GM13976 (cell line): ENCODE results near the gene CYB5D1.
"Not testable (repeated sequence)": the region's sequence is repeated elsewhere in the genome, so short reads cannot be mapped to it uniquely, and the experiment has no call there.

Experiments
- DNase-seq: peaks from one replicate; pipeline ENCODE4 v3.0.0; 2012; ENCODE audit warnings: low spot score
- in situ Hi-C: fragments of 300-500 bp; cut with MboI; formaldehyde crosslinking; loops from one replicate; pipeline ENCODE4 v1.12.0; 2022; ENCODE audit warnings: low sequenced_read_pairs, mixed read lengths, inconsistent platforms; ENCODE audit not compliant: unreplicated experiment
- TF ChIP-seq, protein P1 (sequence below): IDR thresholded peaks from 2 replicates; pipeline ENCODE4 v1.5.1; 2012; ENCODE audit warnings: borderline replicate concordance, mild to moderate bottlenecking; ENCODE audit not compliant: insufficient read depth; ENCODE audit errors: extremely low read depth, missing control alignments, control extremely low read depth

The CYB5D1 gene, protein sequence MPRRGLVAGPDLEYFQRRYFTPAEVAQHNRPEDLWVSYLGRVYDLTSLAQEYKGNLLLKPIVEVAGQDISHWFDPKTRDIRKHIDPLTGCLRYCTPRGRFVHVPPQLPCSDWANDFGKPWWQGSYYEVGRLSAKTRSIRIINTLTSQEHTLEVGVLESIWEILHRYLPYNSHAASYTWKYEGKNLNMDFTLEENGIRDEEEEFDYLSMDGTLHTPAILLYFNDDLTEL

DNA sequence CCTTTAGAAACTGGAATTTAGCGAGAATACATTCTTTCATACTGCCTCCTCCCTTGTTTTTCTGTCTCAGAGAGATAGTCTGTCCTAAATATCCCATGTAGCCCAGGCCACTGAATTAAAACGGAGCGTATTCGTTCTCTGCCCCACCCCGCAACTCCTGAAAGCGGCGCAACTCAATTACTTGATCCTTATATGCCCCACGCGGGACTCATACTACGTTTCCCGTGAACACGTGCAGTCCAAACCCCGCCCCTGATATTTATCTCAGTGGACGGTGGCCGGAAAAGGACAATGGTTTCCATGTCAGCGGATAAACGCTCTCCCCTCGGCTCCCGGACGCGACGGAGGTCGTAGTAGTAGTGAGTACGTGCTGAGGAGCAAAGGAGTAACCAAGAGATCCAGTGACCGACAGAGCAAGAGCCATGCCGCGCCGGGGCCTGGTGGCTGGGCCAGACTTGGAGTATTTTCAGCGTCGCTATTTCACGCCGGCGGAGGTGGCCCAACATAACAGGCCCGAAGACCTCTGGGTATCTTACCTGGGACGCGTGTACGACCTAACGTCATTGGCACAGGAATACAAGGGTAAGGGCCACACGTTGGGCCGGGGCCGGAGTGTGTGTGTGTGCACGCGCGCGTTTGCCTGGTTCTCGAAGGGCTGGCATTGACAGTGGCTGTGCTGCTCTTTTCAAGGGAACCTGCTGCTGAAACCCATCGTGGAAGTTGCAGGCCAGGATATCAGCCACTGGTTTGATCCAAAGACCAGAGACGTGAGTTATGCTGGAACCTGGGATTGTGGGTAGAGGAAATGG lies at the start of gene CYB5D1:
CYB5D1 (plus strand) TSS at position 291 of the 809 bp plus-strand sequence; CDS start at position 423, 132 bp downstream.
- peak; percentile 83 for DNase-seq
- in situ Hi-C loops = no loop called here
- TF ChIP-seq, protein P1, sequence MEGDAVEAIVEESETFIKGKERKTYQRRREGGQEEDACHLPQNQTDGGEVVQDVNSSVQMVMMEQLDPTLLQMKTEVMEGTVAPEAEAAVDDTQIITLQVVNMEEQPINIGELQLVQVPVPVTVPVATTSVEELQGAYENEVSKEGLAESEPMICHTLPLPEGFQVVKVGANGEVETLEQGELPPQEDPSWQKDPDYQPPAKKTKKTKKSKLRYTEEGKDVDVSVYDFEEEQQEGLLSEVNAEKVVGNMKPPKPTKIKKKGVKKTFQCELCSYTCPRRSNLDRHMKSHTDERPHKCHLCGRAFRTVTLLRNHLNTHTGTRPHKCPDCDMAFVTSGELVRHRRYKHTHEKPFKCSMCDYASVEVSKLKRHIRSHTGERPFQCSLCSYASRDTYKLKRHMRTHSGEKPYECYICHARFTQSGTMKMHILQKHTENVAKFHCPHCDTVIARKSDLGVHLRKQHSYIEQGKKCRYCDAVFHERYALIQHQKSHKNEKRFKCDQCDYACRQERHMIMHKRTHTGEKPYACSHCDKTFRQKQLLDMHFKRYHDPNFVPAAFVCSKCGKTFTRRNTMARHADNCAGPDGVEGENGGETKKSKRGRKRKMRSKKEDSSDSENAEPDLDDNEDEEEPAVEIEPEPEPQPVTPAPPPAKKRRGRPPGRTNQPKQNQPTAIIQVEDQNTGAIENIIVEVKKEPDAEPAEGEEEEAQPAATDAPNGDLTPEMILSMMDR = no peak

DNA sequence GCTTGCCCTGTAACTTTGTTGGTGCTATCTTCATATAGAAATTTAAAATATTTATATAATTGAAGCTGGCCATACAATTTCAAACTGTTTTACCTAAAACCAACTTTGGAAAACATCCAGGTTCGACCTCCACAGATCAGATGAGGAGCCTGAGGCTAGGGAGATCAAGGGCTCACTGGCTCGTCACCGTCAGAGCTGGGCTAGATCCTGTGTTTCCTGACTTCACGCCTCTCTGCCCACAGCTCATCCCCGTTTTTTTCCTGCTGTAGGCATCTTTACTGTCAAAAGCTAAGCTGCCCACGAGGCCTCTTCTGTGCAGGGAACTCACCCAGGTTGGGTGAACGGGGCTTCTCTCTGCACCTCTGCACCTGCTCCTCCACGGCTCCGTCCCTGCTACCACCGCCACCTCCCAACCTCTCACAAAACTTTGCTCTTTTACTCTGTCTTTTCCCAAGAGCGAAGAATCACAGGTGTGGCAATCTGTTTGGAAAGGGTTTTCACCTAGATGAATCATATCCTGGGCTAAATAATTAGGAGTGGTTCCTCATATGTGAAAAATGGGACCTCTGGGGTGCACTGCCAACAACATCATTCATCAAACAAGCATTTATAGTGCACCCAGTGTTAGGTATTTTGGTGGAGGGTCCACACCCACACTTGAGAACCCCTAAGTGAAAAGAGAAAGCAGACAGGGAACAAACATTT lies 48.6 kb upstream of the CYB5D1 start:
- TF ChIP-seq, protein P1 = no peak
- DNase-seq = no peak
- in situ Hi-C loops = no loop called here

DNA sequence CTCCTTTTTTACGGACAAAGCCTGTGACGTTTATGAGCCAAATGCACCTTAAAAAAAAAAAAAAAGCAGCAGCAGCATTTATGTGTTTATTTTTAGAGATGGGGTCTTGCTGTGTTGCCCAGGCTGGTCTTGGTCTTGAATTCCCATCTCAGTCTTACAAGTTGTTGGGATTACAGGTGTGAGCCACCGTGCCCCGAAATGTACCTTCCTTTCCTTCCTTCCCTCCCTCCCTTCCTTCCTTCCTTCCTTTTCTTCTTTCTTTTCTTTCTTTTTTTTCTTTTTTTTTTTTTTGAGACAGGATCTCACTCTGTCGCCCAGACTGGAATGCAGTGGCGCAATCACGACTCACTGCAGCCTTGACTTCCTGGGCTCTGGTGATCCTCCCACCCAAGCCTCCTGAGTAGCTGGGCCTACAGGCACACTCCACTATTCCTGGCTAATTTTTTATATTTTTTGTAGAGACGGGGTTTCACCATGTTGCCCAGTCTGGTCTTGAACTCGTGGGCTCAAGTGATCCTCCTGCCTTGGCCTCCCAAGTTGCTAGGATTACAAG lies 47.9 kb upstream of the CYB5D1 start:
- DNase-seq, in situ Hi-C loops: not testable (repeated sequence)

DNA sequence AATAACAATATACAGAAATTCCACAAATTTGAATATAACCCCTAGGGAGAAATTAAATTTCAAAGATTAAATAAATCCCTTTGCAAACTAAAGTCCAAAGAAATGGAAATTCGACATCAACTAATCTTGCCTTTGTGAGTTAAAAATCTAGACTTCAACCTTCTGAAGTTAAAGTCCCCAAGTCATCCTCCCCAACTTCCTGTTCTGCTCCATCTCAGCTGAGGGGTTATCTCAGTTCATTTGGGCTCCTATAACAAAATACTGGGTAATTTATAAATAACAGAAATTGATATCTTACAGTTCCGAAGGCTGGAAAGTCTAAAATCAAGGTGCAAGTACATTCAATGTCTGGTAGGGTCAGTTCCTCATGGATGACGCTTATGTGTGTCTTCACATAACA lies 46.6 kb upstream of the CYB5D1 start:
- no peak for DNase-seq
- TF ChIP-seq, protein P1 = no peak
- in situ Hi-C loops = no loop called here

DNA sequence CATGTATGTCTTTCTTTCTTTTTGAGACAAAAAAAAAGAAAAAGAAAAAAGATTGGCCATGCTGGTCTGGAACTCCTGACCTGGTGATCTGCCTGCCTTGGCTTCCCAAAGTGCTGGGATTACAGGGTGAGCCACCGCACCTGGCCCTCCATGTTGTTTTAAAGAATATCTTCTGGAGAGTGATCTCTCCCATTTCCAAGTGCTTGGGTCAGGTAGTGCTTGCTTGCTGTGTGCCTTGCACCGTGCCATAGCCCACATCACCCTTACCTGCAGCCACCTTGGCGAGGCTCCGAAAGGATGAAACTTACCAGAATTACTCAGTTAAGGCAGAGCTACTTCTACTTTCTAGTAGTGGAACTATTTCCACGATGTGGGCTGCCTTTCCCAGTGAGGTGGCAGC lies 42.8 kb upstream of the CYB5D1 start:
- in situ Hi-C loops = no loop called here
- TF ChIP-seq, protein P1 = no peak
- DNase-seq = no peak

DNA sequence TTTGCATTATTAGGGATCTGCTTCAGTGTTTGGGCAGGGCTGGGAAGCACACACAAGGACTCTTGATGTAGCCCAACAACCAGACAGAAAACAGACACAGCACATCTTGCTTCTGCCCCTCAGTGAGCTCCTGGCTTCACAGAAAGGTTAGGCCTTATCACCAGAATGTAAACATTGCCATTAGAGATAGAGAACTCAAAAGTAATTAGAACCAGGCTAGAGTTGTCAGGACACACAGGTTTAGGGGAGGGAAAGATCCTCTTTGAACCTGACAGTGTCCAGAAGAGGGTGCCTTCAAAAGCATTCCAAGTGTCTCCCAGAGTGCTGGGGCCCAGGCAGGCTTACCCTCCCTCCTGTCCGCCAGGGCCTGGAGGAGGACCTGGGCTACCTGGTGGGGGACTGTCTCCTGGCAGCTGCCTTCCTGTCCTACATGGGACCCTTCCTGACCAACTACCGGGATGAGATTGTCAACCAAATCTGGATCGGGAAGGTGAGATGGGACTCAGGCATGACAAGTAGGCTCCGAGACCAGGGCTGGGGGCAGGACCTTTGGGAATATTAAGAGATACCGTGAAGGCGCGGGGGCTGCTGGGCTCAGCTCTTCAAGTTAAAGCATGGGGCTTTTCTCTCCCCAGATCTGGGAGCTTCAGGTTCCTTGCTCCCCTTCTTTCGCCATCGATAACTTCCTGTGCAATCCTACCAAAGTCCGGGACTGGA lies 40.7 kb upstream of the CYB5D1 start:
- TF ChIP-seq, protein P1 = no peak
- in situ Hi-C loops = no loop called here

DNA sequence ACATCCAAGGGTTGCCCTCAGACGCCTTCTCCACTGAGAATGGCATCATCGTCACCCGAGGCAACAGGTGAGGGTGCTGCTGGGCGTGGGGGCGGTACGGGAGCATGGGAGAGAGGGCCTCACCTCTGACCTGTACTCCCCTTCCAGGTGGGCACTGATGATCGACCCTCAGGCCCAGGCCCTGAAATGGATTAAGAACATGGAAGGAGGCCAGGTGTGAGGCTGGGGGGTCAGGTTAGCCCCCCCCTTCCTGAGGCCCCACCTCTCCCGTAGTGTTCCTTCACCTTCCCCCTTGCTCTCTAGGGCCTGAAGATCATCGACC lies 40.2 kb upstream of the CYB5D1 start:
- in situ Hi-C loops = no loop called here

More for the DNA sequence above, 40.7 kb upstream of the CYB5D1 start:
- DNase-seq = no peak

More for the DNA sequence above, 40.2 kb upstream of the CYB5D1 start:
- TF ChIP-seq, protein P1 = no peak
- DNase-seq = no peak
